RKO (cell line): ENCODE data around the gene DPP6.
"Not testable (repeated sequence)": the region's sequence is repeated elsewhere in the genome, so short reads cannot be mapped to it uniquely, and the experiment has no call there.

Source experiments
- DNase-seq: peaks from one replicate; pipeline ENCODE4 v3.0.0-alpha.2; 2016; ENCODE audit warnings: low spot score

The DPP6 gene

DNA sequence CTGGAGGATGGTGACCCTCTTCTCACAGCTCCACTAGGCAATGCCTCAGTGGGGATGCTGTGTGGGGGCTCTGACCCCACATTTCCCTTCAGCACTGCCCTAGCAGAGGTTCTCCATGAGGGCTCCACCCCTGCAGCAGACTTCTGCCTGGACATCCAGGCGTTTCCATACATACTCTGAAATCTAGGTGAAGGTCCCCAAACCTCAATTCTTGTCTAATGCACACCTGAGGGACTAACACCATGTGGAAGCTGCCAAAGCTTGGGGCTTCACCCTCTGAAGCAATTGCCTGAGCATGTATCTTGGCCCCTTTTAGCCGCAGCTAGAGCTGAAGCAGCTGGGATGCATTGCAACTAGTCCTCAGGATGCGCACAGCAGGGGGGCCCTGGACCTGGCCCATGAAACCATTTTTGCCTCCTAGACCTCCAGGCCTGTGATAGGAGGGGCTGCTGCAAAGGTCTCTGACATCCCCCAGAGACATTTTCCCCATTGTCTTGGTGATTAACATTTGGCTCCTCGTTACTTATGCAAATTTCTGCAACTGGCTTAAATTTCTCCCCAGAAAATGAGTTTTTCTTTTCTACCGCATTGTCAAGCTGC, 882.3 kb downstream of the DPP6 start:
- not testable (repeated sequence) for DNase-seq

DNA sequence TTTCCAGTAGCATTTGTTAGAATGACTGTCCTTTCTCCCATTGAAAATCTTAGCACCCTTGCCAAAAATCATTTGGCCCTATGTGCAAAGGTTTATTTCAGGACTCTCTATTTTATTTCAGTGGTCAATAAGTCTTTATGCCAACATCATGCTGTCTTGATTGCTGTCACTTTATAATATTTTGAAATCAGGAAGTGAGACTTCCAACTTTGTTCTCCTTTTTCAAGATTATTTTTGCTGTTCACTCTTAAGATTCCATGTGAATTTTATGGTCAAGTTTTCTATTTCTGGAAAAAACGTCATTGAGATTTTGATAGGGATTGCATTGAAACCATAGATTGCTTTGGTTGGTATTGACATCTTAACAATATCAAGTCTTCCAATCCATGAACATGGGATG, 885.6 kb downstream of the DPP6 start:
- no peak for DNase-seq

DNA sequence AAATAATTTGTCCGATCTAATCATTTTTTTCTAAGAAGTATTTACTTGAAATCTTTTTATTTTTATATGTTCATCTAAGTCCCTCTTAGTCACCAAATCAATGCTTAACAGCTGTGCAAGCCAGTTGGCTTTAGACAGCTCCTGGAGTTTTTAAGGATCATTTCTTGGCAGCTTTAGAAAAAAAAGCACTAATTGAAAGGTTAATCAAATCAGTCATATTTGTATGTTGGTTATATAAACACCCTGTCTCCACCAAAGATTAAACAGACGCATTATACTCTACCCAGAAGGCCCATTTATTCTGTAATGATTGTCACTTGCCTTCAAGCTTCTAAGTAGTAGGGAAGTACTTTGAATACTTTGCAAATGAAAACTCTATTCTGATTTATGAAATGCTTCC, 890.5 kb downstream of the DPP6 start:
- DNase-seq, result no peak
